Measurements from ENCODE around the gene USP14.
A peak's percentile ranks its signal among the peaks of the same experiment; 100 is the strongest.

USP14 gene

DNA sequence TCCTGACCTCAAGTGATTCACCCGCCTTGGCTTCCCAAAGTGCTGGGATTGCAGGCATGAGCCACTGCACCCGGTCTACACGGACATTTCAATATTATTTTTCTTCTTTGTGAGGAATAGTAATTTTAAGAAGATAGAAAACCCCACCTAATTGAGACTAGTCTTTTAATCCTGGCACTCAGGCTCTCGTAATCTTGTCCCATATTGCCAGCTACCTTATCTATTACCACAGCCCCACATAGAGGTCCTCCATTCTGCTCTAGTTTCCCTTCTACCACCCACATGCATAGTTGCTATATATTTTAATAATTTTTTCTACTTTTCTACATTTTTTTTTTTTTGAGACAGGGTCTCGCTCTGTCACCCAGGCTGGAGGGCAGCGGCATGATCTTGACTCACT is 9.5 kb upstream of the USP14 start:
- peak; percentile 83 to 91 for DNase-seq
- TF ChIP-seq GATA1 (IDR thresholded peaks at IDR 0.05; ENCODE audit: low read depth, low read length), result no peak

DNA sequence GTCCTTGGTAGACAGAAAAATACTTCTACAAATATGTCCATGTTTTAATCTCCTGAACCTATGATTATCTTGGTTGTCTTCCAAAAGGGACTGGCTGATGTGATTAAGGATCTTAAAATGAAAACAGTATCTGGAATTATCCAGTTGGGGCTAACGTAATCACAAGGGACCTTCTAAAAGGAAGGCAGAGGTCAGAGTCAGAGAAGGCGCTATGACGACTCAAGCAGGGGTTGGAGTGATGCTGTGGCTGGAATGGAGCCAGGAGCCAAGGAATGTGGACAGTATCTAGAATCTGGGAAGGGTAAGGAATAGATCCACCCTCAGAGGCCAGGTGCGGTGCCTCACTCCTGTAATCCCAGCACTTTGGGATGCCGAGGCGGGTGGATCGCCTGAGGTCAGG is 4.2 kb upstream of the USP14 start:
- TF ChIP-seq POLR2A (IDR thresholded peaks at IDR 0.05; ENCODE audit: low read length), result no peak
- TF ChIP-seq GATA1 (IDR thresholded peaks at IDR 0.05; ENCODE audit: low read depth, low read length), result no peak
- no peak for DNase-seq

GRCh38 chr18:155688-156087 is 2.7 kb upstream of the USP14 start:
- no peak for TF ChIP-seq POLR2A (IDR thresholded peaks at IDR 0.05; ENCODE audit: low read length)
- TF ChIP-seq GATA1 (IDR thresholded peaks at IDR 0.05; ENCODE audit: low read depth, low read length), result no peak
- no peak for DNase-seq

DNA sequence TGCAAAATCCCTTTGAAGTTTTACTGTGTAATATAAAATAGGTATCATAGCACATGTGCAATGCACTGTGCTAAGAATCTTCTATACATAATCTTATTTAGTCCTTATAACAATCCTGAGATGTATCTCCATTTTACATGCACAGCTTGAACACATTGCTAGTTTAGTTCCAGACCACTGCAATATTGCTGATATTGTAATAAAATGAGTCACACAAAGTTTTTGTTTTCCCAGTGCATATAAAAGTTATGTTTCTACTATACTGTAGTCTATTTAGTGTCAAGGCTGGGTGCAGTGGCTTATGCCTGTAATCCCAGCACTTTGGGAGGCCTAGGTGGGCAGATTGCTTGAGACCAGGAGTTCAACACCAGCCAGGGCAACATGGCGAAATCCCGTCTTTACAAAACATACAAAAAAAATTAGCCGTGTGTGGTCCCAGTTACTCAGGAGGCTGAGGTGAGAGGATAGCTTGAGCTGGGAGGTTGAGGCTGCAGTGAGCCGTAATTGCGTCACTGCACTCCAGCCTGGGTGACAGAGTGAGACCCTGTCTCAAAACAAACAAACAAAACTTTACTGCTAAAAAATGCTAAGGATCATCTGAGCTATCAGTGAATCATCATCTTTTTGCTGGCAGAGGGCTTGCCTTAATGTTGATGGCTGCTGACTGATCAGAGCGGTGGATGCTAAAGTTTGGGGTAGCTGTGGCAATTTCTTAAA is 1.7 kb upstream of the USP14 start:
- TF ChIP-seq GATA1 (IDR thresholded peaks at IDR 0.05; ENCODE audit: low read depth, low read length) (no peak), POLR2A (IDR thresholded peaks at IDR 0.05; ENCODE audit: low read length) (no peak)
- DNase-seq, result peak in 1 of 2 experiments; percentile 43

- DNase-seq, result peak; percentile 70 to 86
- TF ChIP-seq GATA1 (IDR thresholded peaks at IDR 0.05; ENCODE audit: low read depth, low read length), result no peak
- no peak for TF ChIP-seq POLR2A (IDR thresholded peaks at IDR 0.05; ENCODE audit: low read length)
Observed at GRCh38 chr18:159037-159652, 788 bp downstream of the USP14 start.

DNA sequence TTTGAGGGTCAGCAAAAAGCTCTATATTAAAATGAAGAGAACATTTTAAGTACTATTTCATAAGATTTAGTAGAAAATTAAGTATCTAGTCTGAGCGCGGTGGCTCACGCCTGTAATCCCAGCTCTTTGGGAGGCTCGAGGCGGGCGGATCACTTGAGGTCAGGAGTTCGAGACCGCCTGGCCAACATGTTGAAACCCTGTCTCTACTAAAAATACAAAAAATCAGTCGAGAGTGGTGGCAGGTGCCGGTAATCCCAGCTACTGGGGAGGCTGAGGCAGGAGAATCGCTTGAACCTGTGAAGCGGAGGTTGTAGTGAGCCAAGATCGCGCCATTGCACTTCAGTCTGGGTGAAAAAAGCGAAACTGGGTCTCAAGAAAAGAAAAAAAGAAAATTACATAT is 1.6 kb downstream of the USP14 start:
- TF ChIP-seq POLR2A (IDR thresholded peaks at IDR 0.05; ENCODE audit: low read length) (no peak), GATA1 (IDR thresholded peaks at IDR 0.05; ENCODE audit: low read depth, low read length) (no peak)
- no peak for DNase-seq

DNA sequence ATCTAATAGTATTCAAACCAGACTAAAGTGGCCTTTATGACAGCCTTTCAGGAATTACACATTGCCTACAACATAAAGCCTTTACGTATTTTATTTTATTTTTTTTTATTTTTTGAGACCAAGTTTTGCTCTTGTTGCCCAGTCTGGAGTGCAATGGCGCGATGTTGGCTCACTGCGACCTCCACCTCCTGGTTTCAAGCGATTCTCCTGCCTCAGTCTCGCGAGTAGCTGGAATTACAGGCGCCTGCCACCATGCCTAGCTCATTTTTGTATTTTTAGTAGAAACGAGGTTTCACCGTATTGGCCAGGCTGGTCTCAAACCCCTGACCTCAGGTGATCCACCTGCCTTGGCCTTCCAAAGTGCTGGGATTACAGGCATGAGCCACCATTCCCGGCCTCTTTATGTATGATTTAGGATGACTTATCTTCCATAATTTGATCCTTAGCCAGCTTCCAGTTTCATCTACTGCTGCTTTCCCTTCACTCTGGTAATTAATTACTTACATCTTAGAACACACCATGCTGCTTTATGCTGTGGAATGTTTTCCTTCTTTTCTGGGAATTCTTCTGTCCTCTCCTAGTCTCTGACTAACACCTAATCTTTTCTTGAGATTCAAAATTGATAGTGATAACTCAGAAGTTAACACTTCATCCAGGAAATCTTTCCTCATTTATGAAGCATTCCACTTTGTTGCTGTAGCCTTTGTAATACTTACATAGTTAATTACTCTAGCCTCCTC is 2.6 kb downstream of the USP14 start:
- TF ChIP-seq POLR2A (IDR thresholded peaks at IDR 0.05; ENCODE audit: low read length) (no peak), GATA1 (IDR thresholded peaks at IDR 0.05; ENCODE audit: low read depth, low read length) (no peak)
- DNase-seq, result no peak

DNA sequence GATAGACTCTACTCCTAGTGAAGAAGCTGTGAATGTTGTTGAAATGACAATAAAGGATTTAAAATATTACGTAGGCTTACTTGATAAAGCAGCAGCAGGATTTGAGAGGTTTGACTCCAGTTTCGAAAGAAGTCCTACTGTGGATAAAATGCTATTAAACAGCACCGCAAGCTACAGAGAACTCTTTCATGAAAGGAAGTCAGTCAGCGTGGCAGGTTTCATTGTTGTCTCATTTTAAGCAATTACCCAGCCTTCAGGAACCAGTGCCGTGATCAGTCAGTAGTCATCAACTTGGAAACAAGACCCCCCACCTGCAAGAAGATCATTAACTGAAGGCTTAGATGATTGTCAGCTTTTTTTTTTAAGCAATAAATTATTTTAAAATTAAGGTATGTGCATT is 14.0 kb downstream of the USP14 start:
- TF ChIP-seq GATA1 (IDR thresholded peaks at IDR 0.05; ENCODE audit: low read depth, low read length) (no peak), POLR2A (IDR thresholded peaks at IDR 0.05; ENCODE audit: low read length) (no peak)
- no peak for DNase-seq

DNA sequence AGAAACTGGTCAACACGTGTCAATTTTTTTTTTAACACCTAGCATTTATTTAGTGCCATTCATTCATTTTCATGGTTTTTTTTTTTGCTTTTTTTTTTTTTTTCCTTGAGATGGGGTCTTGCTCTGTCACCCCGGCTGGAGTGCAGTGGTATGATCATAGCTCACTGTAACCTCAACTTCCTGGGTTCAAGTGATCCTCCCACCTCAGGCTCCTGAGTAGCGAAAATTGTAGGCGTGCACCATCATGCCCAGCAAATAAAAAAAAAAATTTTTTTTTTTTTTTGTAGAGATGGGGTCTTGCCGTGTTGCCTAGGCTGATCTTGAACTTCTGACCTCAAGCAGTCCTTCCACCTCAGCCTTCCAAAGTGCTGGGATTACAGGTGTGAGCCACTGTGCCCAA is 21.1 kb downstream of the USP14 start:
- no peak for TF ChIP-seq POLR2A (IDR thresholded peaks at IDR 0.05; ENCODE audit: low read length)
- DNase-seq, result no peak

DNA sequence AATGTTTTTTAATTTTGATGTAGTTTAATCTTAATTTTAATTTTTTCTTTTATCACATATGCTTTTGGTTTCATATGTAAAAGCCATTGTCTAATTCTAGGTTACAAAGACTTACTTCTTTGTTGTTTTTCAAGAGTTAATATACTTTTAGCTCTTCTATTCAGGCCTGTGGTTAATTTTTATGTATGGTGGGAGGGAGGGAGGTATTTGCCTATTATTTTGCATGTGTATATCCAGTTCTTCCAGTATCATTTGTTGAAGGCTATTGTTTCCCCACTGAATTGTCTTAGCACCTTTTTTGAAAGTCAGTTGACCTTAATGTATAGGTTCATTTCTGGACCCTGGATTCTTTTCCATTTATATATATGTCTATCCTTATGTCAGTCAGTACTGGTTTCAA is 23.4 kb downstream of the USP14 start:
- DNase-seq, result no peak
- no peak for TF ChIP-seq GATA1 (IDR thresholded peaks at IDR 0.05; ENCODE audit: low read depth, low read length)
- TF ChIP-seq POLR2A (IDR thresholded peaks at IDR 0.05; ENCODE audit: low read length), result no peak

DNA sequence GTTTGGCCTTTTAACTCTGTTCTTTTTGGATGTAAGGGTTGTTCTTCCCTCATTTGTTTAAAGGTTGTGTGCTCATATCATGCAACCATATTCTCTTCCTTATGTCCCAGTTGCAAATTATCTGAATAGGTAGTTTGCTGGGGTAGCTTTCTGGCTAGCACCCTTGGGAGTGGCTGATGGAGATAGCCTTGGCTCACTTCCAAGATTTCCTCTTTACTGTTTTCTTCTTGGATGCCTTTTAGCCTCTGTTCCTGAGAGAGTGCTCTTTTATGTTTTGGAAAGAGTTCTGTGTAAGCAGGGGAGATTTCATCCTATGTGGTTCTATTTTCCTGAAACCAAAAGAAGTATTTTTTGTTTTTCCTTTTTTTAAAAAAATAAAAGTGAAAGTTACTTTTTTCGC is 25.4 kb downstream of the USP14 start:
- TF ChIP-seq GATA1 (IDR thresholded peaks at IDR 0.05; ENCODE audit: low read depth, low read length), result no peak
- TF ChIP-seq POLR2A (IDR thresholded peaks at IDR 0.05; ENCODE audit: low read length), result no peak
- DNase-seq, result peak; percentile 57 to 71

DNA sequence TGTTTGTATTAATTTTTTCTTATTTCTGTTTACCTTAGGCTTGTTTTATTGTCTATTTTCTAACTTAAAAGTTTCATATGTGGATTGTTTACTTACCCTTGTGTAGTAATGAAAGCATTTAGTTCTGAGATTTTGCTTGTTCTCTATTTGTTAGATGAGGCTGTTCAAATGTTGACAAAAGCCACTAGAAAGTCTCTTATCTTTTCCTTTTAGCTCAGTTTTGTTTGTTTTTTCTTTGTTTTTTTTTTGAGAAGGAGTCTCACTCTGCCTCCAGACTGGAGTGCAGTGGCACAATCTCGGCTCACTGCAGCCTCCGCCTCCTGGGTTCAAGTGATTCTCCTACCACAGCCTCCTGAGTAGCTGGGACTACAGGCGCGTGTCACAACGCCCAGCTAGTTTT is 30.9 kb downstream of the USP14 start:
- TF ChIP-seq GATA1 (IDR thresholded peaks at IDR 0.05; ENCODE audit: low read depth, low read length) (no peak), POLR2A (IDR thresholded peaks at IDR 0.05; ENCODE audit: low read length) (no peak)
- DNase-seq, result no peak

- no peak for DNase-seq
- TF ChIP-seq GATA1 (IDR thresholded peaks at IDR 0.05; ENCODE audit: low read depth, low read length) (no peak), POLR2A (IDR thresholded peaks at IDR 0.05; ENCODE audit: low read length) (no peak)
Observed at GRCh38 chr18:191725-192124, 33.4 kb downstream of the USP14 start.

DNA sequence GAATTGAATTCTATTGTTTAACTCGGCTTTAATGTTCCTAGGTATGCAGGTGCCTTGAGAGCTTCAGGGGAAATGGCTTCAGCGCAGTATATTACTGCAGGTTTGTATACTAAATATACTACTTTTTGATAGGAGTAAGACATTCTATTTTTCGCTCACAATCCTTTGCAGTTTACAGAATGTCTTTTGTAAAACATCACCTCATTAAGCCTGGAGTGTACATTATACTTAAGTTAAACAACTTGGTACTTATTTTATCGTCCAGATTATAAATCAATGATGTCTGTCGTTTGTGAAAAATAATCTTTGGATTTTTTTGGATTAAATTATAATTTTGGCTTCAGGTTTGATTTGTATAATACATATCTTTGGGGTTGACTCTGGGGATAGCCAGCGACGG is 34.4 kb downstream of the USP14 start:
- DNase-seq, result no peak
- TF ChIP-seq POLR2A (IDR thresholded peaks at IDR 0.05; ENCODE audit: low read length) (no peak), GATA1 (IDR thresholded peaks at IDR 0.05; ENCODE audit: low read depth, low read length) (no peak)

DNA sequence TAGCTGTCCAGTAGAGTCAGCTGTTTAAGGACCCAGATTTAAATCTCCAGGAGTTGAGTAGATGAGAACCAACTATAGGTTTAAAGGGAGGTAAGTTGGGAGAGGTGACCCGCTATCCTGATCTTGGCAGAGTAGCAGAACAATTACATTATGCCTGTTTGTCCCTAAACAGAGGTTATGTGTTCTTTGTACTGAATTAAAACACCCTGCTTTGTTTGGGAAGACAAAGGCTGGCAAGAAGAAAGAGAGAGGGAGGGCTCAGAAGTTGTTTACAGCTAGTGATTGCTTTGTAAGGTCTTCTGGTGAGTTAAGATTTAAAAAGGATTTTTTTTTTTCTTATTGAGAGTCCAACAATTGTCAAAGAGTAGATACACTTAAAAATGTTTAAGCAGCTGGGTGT is 37.3 kb downstream of the USP14 start:
- no peak for DNase-seq
- TF ChIP-seq GATA1 (IDR thresholded peaks at IDR 0.05; ENCODE audit: low read depth, low read length) (no peak), POLR2A (IDR thresholded peaks at IDR 0.05; ENCODE audit: low read length) (no peak)

All from erythroblast (primary cell).